GM12873 (cell line): Measurements from ENCODE around the gene HOXC4.

ENCODE experiments used
- CTCF ChIP-seq: IDR thresholded peaks from 2 replicates; pipeline ENCODE4 v1.5.1; 2012; ENCODE audit warnings: low read depth, mild to moderate bottlenecking, moderate library complexity, low read length, control low read depth; ENCODE audit not compliant: insufficient read depth; ENCODE audit errors: missing control alignments

The HOXC4 gene

GRCh38 chr12:54052438-54053002, 1.1 kb upstream of the HOXC4 start:
- no peak for TF ChIP-seq CTCF

- TF ChIP-seq CTCF: no peak
Measured at GRCh38 chr12:54053003-54053750, 458 bp upstream of the HOXC4 start.

- no peak for TF ChIP-seq CTCF
Measured at GRCh38 chr12:54054742-54055194, 1.1 kb downstream of the HOXC4 start.

GRCh38 chr12:54055552-54055951, 1.9 kb downstream of the HOXC4 start:
- TF ChIP-seq CTCF: no peak

GRCh38 chr12:54056110-54056509, 2.5 kb downstream of the HOXC4 start:
- no peak for TF ChIP-seq CTCF

- no peak for TF ChIP-seq CTCF
Measured at GRCh38 chr12:54058128-54058768, 4.6 kb downstream of the HOXC4 start.

GRCh38 chr12:54059668-54060067, 6.0 kb downstream of the HOXC4 start:
- no peak for TF ChIP-seq CTCF
